T-helper 2 cell treated with Interferon-gamma antibody and Interleukin-4, amounts not matched to agents 5 μg/mL and 100 μg/mL, for 36 hours (primary cell): ENCODE measurements around the gene DNAJB9.

Source experiments
- DNase-seq: peaks from one replicate; pipeline ENCODE4 v3.0.0; 2021; ENCODE audit warnings: low spot score
- H3K27ac Mint-ChIP-seq: one replicate; pipeline ENCODE4 v1.8.0; 2021; ENCODE audit warnings: mild to moderate bottlenecking, mixed read lengths
- H3K27me3 Mint-ChIP-seq: one replicate; pipeline ENCODE4 v1.8.0; 2021; ENCODE audit warnings: low read depth, mixed read lengths
- H3K36me3 Mint-ChIP-seq: one replicate; pipeline ENCODE4 v1.8.0; 2021; ENCODE audit warnings: low read depth, mixed read lengths
- H3K4me1 Mint-ChIP-seq: one replicate; pipeline ENCODE4 v1.8.0; 2021; ENCODE audit warnings: low read depth, mixed read lengths
- H3K4me3 Mint-ChIP-seq: one replicate; pipeline ENCODE4 v1.8.0; 2022; ENCODE audit warnings: mild to moderate bottlenecking, moderate library complexity, mixed read lengths
- H3K9me3 Mint-ChIP-seq: one replicate; pipeline ENCODE4 v1.8.0; 2021; ENCODE audit warnings: mixed read lengths

DNAJB9 gene

GRCh38 chr7:108604307-108605077 lies 34.8 kb downstream of the DNAJB9 start:
- peaks cover 21% of the 10 kb centered on the region for H3K4me1 Mint-ChIP-seq
- no peak for DNase-seq
- H3K9me3 Mint-ChIP-seq: no peaks in the 10 kb centered on the region
- no peak overlapping the region for H3K27ac Mint-ChIP-seq
- H3K4me3 Mint-ChIP-seq: no peak overlapping the region
- peaks cover 4% of the 10 kb centered on the region for H3K27me3 Mint-ChIP-seq
- no peaks in the 10 kb centered on the region for H3K36me3 Mint-ChIP-seq

DNA sequence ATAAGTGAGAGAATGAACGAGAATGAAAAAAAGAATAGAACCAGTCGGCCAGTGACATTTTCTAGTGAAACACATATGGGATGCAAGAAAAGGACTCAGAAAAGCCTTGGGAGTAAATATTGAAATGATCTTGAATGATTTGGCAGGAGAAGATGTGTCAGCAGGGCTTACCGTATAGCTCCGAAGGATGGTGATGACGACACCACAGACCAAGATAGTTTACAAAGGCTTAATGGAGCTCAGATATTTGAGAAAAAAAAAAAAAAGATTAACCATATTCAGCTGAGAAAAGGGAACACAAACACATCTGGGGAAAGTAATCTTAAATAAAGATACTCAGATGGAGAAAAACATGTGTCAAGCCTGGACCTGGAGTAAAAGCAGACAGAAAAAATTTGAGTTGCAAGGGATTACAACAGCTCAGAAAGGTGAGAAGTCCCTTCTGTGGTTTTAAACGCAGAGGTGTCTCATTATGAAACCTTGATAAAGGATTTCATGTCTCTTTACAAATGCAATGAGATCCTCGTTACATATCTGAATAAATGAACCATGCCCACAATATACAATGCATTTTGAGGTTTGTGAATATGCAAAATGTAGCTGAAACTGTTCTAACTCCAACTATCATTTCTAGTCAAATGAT lies 36.0 kb downstream of the DNAJB9 start:
- no peak for DNase-seq
- peak overlapping the region; percentile 8 for H3K4me3 Mint-ChIP-seq
- no peaks in the 10 kb centered on the region for H3K9me3 Mint-ChIP-seq
- peaks cover 2% of the 10 kb centered on the region for H3K27me3 Mint-ChIP-seq
- no peak overlapping the region for H3K27ac Mint-ChIP-seq
- H3K4me1 Mint-ChIP-seq: peaks cover 21% of the 10 kb centered on the region
- no peaks in the 10 kb centered on the region for H3K36me3 Mint-ChIP-seq

- no peak overlapping the region for H3K27ac Mint-ChIP-seq
- H3K4me1 Mint-ChIP-seq: peaks cover 20% of the 10 kb centered on the region
- no peaks in the 10 kb centered on the region for H3K9me3 Mint-ChIP-seq
- DNase-seq: no peak
- H3K4me3 Mint-ChIP-seq: no peak overlapping the region
- H3K27me3 Mint-ChIP-seq: peaks cover 2% of the 10 kb centered on the region
- H3K36me3 Mint-ChIP-seq: no peaks in the 10 kb centered on the region
Observed at GRCh38 chr7:108609643-108610042, 40.0 kb downstream of the DNAJB9 start.

GRCh38 chr7:108611268-108611667 lies 41.6 kb downstream of the DNAJB9 start:
- H3K9me3 Mint-ChIP-seq: no peaks in the 10 kb centered on the region
- H3K4me1 Mint-ChIP-seq: peaks cover 4% of the 10 kb centered on the region
- H3K4me3 Mint-ChIP-seq: no peak overlapping the region
- DNase-seq: no peak
- no peaks in the 10 kb centered on the region for H3K36me3 Mint-ChIP-seq
- H3K27ac Mint-ChIP-seq: no peak overlapping the region
- peaks cover 2% of the 10 kb centered on the region for H3K27me3 Mint-ChIP-seq

GRCh38 chr7:108613147-108613948 lies 43.7 kb downstream of the DNAJB9 start:
- peaks cover 6% of the 10 kb centered on the region for H3K27me3 Mint-ChIP-seq
- H3K9me3 Mint-ChIP-seq: no peaks in the 10 kb centered on the region
- H3K4me3 Mint-ChIP-seq: no peak overlapping the region
- no peaks in the 10 kb centered on the region for H3K4me1 Mint-ChIP-seq
- DNase-seq: no peak
- no peaks in the 10 kb centered on the region for H3K36me3 Mint-ChIP-seq
- no peak overlapping the region for H3K27ac Mint-ChIP-seq

DNA sequence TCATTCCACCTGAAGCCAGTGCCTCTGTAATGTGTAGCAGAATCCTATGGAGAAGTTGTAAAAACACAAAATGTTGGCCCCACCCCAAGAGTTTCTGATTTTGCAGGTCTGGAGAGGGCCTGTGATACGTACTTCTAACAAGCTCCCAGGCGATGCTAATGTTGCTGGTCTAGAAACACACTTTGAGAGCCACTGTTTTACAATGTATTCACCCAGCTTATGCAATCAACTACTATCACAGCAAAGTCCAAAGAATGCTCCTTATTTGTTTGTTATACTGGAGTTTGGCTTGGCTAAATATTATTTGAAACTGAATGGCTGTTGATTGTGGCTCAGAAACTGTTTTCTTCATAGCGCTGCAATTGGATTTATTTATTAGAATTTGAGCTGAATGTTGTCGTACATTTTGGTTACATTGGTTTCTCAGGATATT lies 44.3 kb downstream of the DNAJB9 start:
- DNase-seq: no peak
- no peak overlapping the region for H3K4me3 Mint-ChIP-seq
- H3K4me1 Mint-ChIP-seq: no peaks in the 10 kb centered on the region
- H3K36me3 Mint-ChIP-seq: no peaks in the 10 kb centered on the region
- peaks cover 7% of the 10 kb centered on the region for H3K27me3 Mint-ChIP-seq
- H3K27ac Mint-ChIP-seq: no peak overlapping the region
- no peaks in the 10 kb centered on the region for H3K9me3 Mint-ChIP-seq

DNA sequence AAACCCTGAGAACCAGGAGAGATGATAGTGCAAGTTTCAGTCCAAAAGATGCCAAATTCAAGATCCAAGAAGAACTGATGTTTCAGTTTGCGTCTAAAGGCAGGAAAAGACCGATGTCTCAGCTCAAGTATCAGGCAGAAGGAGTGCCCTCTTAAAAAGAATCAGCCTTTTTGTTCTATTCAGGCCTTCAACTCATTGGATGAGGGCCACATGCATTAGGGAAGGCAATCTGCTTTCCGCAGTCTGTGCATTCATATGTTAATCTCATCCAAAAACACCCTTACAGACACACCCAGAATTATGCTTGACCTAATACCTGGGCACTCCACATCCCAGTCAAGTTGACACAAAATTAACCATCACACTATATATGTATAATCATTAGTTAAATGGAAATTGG lies 45.2 kb downstream of the DNAJB9 start:
- H3K27me3 Mint-ChIP-seq: peaks cover 7% of the 10 kb centered on the region
- H3K27ac Mint-ChIP-seq: no peak overlapping the region
- DNase-seq: no peak
- H3K4me1 Mint-ChIP-seq: no peaks in the 10 kb centered on the region
- no peaks in the 10 kb centered on the region for H3K9me3 Mint-ChIP-seq
- no peak overlapping the region for H3K4me3 Mint-ChIP-seq
- no peaks in the 10 kb centered on the region for H3K36me3 Mint-ChIP-seq

DNA sequence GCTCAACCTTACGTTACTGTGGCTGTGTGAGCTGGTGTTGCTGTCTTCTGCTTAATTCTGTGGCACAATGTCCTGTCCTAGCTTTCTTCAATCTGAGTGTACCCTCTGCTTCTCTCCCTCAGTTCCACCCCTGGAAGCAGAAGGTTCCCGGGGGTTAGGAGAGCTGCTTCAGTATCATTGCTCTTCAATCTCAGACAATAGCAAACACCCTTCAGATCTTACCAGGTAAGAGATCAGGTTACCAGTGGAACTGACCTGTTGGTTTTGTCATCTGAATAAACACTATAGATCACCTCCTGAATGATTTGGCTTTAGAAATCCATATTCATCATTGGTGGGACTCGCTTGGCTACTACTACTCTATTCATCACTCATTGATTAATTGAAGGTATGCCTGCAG lies 48.4 kb downstream of the DNAJB9 start:
- no peak overlapping the region for H3K27ac Mint-ChIP-seq
- DNase-seq: no peak
- no peak overlapping the region for H3K4me3 Mint-ChIP-seq
- no peaks in the 10 kb centered on the region for H3K36me3 Mint-ChIP-seq
- H3K4me1 Mint-ChIP-seq: no peaks in the 10 kb centered on the region
- peaks cover 13% of the 10 kb centered on the region for H3K27me3 Mint-ChIP-seq
- H3K9me3 Mint-ChIP-seq: no peaks in the 10 kb centered on the region

GRCh38 chr7:108623220-108623619 lies 53.5 kb downstream of the DNAJB9 start:
- Mint-ChIP-seq H3K36me3 (no peaks in the 10 kb centered on the region), H3K4me1 (no peaks in the 10 kb centered on the region), H3K4me3 (no peak overlapping the region), H3K27me3 (peaks cover 12% of the 10 kb centered on the region), H3K27ac (no peak overlapping the region), H3K9me3 (no peaks in the 10 kb centered on the region)
- DNase-seq: no peak
